PC-9 (cell line): ENCODE results near the gene MDFIC.

Experiments
- CTCF ChIP-seq: fragments of 200-600 bp; sonication (generic); conservative IDR thresholded peaks from 2 replicates; pipeline ENCODE4 v1.6.1; 2017; ENCODE audit warnings: mixed run types, antibody characterized with exemption, mild to moderate bottlenecking, moderate library complexity
- EZH2 ChIP-seq: fragments of 200-600 bp; sonication (generic); IDR thresholded peaks from 2 replicates; pipeline ENCODE4 v1.8.0; 2017; ENCODE audit warnings: antibody characterized with exemption, low read depth

DNA sequence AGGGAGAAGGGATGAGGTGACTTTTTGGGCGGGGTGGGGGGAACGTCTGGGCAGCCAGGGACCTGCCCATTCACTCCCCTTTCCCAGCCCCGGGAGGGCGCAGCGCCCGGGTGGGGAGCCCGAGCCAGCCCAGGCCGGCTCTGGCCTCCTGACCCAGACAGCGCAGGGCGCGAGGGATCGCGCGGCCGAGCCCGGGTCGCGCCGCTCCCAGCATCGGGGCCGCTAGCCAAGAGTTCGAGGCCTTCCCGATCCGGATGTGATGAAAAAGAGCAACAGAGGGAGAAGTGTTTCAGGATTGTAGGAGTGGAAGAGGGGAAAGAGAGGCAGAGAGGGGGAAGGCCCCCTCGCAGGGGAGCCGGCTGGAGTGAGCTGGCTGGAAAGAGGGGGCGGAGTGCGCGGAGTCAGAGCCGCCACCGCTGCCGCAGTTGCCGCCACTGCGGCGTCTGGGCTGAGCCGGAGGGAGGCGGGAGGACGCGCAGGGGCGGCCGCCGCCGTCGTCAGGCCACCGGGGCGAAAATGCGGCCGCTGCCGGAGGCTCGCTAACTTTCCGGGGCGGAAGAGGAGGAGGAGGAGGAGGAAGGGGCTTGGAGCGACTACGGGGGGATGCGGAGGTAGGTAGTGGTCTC lies at the start of gene MDFIC:
- TF ChIP-seq CTCF (no peak), EZH2 (no peak)
